ENCODE results near the gene CCS. TPM values are rescaled to one million over a fixed set of nuclear protein-coding genes. Genes with fewer than 3 reads are reported as not detected.

CCS gene
- total RNA-seq, 1 donor from 2014 or later = 58.0 TPM

DNA sequence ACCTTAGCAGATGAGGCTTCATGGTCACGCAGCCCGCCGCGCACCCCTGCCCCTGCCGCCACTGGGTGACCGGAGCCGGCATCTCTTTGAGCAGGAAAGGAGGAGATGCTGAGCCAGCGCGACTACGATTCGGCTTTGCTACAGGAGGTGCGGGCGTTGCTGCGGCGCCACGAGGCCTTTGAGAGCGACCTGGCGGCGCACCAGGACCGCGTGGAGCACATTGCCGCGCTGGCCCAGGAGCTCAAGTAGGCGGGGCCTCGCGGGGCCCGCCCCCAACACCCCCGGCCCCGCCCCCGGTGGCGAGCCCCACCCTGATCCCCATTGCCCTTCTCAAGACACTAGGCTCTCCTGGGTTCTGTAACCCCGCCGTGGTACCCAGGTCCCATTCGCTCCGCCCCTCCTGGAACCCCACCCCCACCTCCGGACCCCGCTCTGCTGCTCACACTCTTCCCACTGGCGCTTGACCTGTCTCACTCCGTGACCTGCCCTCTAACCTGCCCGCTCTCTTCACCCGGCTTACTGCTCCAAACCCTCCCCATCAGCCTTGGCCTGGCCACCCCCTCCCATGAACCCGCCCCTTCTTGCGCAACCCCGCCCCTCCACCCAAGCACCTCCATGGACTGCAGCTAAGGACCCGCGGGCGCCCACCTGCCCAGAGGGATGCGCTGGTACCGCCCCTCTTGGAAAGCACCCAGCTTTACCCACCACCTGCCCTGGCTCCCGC lies 33.7 kb upstream of the CCS start:
- TF ChIP-seq, protein P1, sequence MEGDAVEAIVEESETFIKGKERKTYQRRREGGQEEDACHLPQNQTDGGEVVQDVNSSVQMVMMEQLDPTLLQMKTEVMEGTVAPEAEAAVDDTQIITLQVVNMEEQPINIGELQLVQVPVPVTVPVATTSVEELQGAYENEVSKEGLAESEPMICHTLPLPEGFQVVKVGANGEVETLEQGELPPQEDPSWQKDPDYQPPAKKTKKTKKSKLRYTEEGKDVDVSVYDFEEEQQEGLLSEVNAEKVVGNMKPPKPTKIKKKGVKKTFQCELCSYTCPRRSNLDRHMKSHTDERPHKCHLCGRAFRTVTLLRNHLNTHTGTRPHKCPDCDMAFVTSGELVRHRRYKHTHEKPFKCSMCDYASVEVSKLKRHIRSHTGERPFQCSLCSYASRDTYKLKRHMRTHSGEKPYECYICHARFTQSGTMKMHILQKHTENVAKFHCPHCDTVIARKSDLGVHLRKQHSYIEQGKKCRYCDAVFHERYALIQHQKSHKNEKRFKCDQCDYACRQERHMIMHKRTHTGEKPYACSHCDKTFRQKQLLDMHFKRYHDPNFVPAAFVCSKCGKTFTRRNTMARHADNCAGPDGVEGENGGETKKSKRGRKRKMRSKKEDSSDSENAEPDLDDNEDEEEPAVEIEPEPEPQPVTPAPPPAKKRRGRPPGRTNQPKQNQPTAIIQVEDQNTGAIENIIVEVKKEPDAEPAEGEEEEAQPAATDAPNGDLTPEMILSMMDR (conservative IDR thresholded peaks at IDR 0.05) = no peak
- Mint-ChIP-seq H3K9me3 (no peaks in the 10 kb centered on the region), H3K4me1 (ENCODE audit: unreplicated experiment) (no peaks in the 10 kb centered on the region), H3K4me3 (no peak overlapping the region), H3K27ac (no peak overlapping the region), H3K27me3 (no peaks in the 10 kb centered on the region), H3K36me3 (no peaks in the 10 kb centered on the region)
- no peak for DNase-seq (ENCODE audit: extremely low spot score, unreplicated experiment)

- no peaks in the 10 kb centered on the region for H3K27me3 Mint-ChIP-seq
- H3K27ac Mint-ChIP-seq = no peak overlapping the region
- no peak for DNase-seq (ENCODE audit: extremely low spot score, unreplicated experiment)
- no peaks in the 10 kb centered on the region for H3K36me3 Mint-ChIP-seq
- TF ChIP-seq, protein P1 (conservative IDR thresholded peaks at IDR 0.05) = no peak
- H3K9me3 Mint-ChIP-seq = no peaks in the 10 kb centered on the region
- H3K4me3 Mint-ChIP-seq = no peak overlapping the region
- no peaks in the 10 kb centered on the region for H3K4me1 Mint-ChIP-seq (ENCODE audit: unreplicated experiment)
Measured at GRCh38 chr11:66559866-66560676, 32.9 kb upstream of the CCS start.

- Mint-ChIP-seq H3K27me3 (no peaks in the 10 kb centered on the region), H3K27ac (no peak overlapping the region), H3K9me3 (no peaks in the 10 kb centered on the region), H3K4me1 (ENCODE audit: unreplicated experiment) (no peaks in the 10 kb centered on the region), H3K36me3 (no peaks in the 10 kb centered on the region), H3K4me3 (no peak overlapping the region)
- TF ChIP-seq, protein P1 (conservative IDR thresholded peaks at IDR 0.05) = no peak
- DNase-seq (ENCODE audit: extremely low spot score, unreplicated experiment) = no peak
Measured at GRCh38 chr11:66561178-66561974, 31.6 kb upstream of the CCS start.

GRCh38 chr11:66561975-66562248 lies 31.1 kb upstream of the CCS start:
- H3K9me3 Mint-ChIP-seq = no peaks in the 10 kb centered on the region
- DNase-seq (ENCODE audit: extremely low spot score, unreplicated experiment) = no peak
- H3K4me1 Mint-ChIP-seq (ENCODE audit: unreplicated experiment) = no peaks in the 10 kb centered on the region
- no peaks in the 10 kb centered on the region for H3K36me3 Mint-ChIP-seq
- H3K4me3 Mint-ChIP-seq = no peak overlapping the region
- no peak overlapping the region for H3K27ac Mint-ChIP-seq
- H3K27me3 Mint-ChIP-seq = no peaks in the 10 kb centered on the region
- TF ChIP-seq, protein P1 (conservative IDR thresholded peaks at IDR 0.05) = no peak

- Mint-ChIP-seq H3K27ac (no peak overlapping the region), H3K4me1 (ENCODE audit: unreplicated experiment) (no peaks in the 10 kb centered on the region), H3K27me3 (no peaks in the 10 kb centered on the region), H3K4me3 (no peak overlapping the region), H3K9me3 (no peaks in the 10 kb centered on the region), H3K36me3 (no peaks in the 10 kb centered on the region)
- DNase-seq (ENCODE audit: extremely low spot score, unreplicated experiment) = no peak
- TF ChIP-seq, protein P1 (conservative IDR thresholded peaks at IDR 0.05) = no peak
Measured at GRCh38 chr11:66562275-66562674, 30.7 kb upstream of the CCS start.

Measured in type B pancreatic cell (in vitro differentiated cells).